SH-SY5Y (cell line): ENCODE results near the gene TOB1.

Source experiments
- GATA2 ChIP-seq: IDR thresholded peaks from 2 replicates; pipeline ENCODE4 v1.6.1; 2011; ENCODE audit warnings: mild to moderate bottlenecking, low read depth, low read length
- GATA3 ChIP-seq: IDR thresholded peaks from 2 replicates; pipeline ENCODE4 v1.6.1; 2011; ENCODE audit warnings: low read depth, mild to moderate bottlenecking, low read length, moderate library complexity

DNA sequence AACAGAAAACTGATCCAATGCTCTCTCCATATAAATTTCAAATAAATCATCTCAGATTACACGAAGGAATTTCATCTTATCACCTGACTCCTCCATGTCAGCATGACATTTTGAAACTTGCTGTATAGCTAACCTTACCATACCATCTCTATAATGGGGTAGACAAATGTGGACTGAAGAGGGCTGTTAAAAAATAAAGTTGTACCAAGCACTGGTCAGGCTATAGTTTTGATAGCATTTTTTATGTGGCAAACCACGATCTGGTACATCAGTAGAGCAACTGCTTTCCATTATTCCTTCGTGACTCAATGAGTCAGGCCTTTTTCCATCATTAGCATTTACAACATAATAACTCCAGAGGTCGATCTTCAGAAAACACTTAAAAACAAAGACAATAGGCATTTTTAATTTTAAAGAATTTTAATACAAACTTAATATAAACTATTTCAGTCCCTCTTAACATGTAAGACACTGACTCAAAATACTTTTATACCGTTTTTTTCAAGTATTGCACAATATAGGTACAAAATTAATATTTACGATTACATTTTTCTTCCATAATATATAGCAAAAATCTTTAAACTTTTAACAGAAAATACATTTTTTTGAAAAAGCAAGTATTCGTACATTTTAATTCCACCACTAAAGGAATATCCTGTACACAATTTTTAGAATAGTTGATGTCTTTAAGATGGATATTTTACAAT, 4.2 kb downstream of the TOB1 start:
- no peak for TF ChIP-seq GATA2
- TF ChIP-seq GATA3, result no peak
